K562 (cell line): ENCODE measurements around the gene NUP205. TPM values are rescaled to one million over a fixed set of nuclear protein-coding genes. Genes with fewer than 3 reads are reported as not detected.
A peak's percentile ranks its signal among the peaks of the same experiment; 100 is the strongest.

Source experiments
- ATF7 ChIP-seq: fragments of 450-650 bp; IDR thresholded peaks from 2 replicates; pipeline ENCODE4 v1.7.1; 2014; ENCODE audit warnings: mild to moderate bottlenecking, moderate library complexity
- CBX1 ChIP-seq: sonication (generic); IDR thresholded peaks from 2 replicates; pipeline ENCODE4 v1.6.1; 2016; ENCODE audit warnings: antibody characterized with exemption, low read depth, mild to moderate bottlenecking
- DIDO1 ChIP-seq: fragments of 450-650 bp; IDR thresholded peaks from 2 replicates; pipeline ENCODE4 v1.6.1; 2016; ENCODE audit warnings: low read depth, missing biosample characterization, missing genetic modification characterization
- LEF1 ChIP-seq: fragments of 450-650 bp; IDR thresholded peaks from 2 replicates; pipeline ENCODE4 v1.6.1; 2016; ENCODE audit warnings: mild to moderate bottlenecking
- MBD2 ChIP-seq: sonication (generic); IDR thresholded peaks from 2 replicates; pipeline ENCODE4 v1.6.1; 2016; ENCODE audit warnings: low read depth, borderline replicate concordance
- POLR2AphosphoS2 ChIP-seq: IDR thresholded peaks from 2 replicates; pipeline ENCODE4 v1.6.1; 2012; ENCODE audit warnings: low read length, improper control_type of control experiment
- SREBF2 ChIP-seq: sonication (generic); formaldehyde crosslinking; IDR thresholded peaks from 2 replicates; pipeline ENCODE4 v1.4.0; 2020; ENCODE audit warnings: mild to moderate bottlenecking, missing genetic modification reagents
- XRCC5 ChIP-seq: fragments of 200-400 bp; formaldehyde crosslinking; IDR thresholded peaks from 2 replicates; pipeline ENCODE4 v1.6.1; 2017; ENCODE audit warnings: low read depth, mild to moderate bottlenecking, low read length
- ZNF165 ChIP-seq: fragments of 250-450 bp; sonication (Bioruptor Pico); IDR thresholded peaks from 2 replicates; pipeline ENCODE4 v1.4.0; 2020; ENCODE audit warnings: borderline replicate concordance
- ZNF551 ChIP-seq: fragments of 250-450 bp; sonication (Bioruptor Pico); IDR thresholded peaks from 2 replicates; pipeline ENCODE4 v1.5.0; 2021; ENCODE audit warnings: mild to moderate bottlenecking, moderate library complexity
- ZNF764 ChIP-seq: fragments of 250-450 bp; sonication (Bioruptor Pico); IDR thresholded peaks from 2 replicates; pipeline ENCODE4 v1.4.0; 2020; ENCODE audit warnings: low read depth, mild to moderate bottlenecking, moderate library complexity
- ZZZ3 ChIP-seq: fragments of 450-650 bp; IDR thresholded peaks from 2 replicates; pipeline ENCODE4 v1.6.1; 2016; ENCODE audit warnings: antibody characterized with exemption, mild to moderate bottlenecking, moderate library complexity
- polyA plus RNA-seq, 8 experiments: library from polyadenylated mRNA; depleted of rRNA in 4 of 8; stranded (reverse) in 5 of 8; unstranded in 3 of 8; fragments of >200 nt; fragmentation: Nextera tagmentation in 2 of 8; fragmentation: Illumina TruSeq in 1 of 8; extraction: Ambion mirVana in 2 of 8; extraction: Trizol in 1 of 8; gene quantifications; 2 replicates each; pipeline versions ENCODE4 v1.2.1 to v1.2.3, GENCODE V29; 2011 to 2014; ENCODE audit warnings: inconsistent platforms in 1 of 8, missing spikeins in 1 of 8
- total RNA-seq, 7 experiments: library from RNA; depleted of rRNA in 6 of 7; stranded (reverse); fragments of >200 nt in 6 of 7; fragmentation: Illumina TruSeq in 2 of 7; extraction: Trizol in 2 of 7; gene quantifications; 2 replicates each; pipeline versions ENCODE4 v1.2.1 to v1.2.3, GENCODE V29; 2011 to 2021; ENCODE audit warnings: low replicate concordance in 1 of 7
- TF ChIP-seq, protein P1 (sequence below), 2 experiments: fragments of 450-650 bp in 1 of 2; sonication (generic) in 1 of 2; formaldehyde crosslinking in 1 of 2; IDR thresholded peaks; 2 replicates each; pipeline versions ENCODE4 v1.7.1 to v1.9.0; 2016 to 2022; ENCODE audit warnings: inconsistent platforms in 1 of 2, mild to moderate bottlenecking in 1 of 2, missing genetic modification reagents in 1 of 2
- TF ChIP-seq, protein P2 (sequence below): fragments of 450-650 bp; IDR thresholded peaks from 2 replicates; pipeline ENCODE4 v1.6.1; 2016; ENCODE audit warnings: mild to moderate bottlenecking
- TF ChIP-seq, protein P3 (sequence below): fragments of 450-650 bp; IDR thresholded peaks from 2 replicates; pipeline ENCODE4 v1.6.1; 2016; ENCODE audit warnings: antibody characterized with exemption

NUP205 gene
- total and polyA plus RNA-seq, 9 of the 15 experiments (the other 6 are each of a cell fraction or from before 2014, with no cell fraction given): 101 to 282 (median 193) TPM

- TF ChIP-seq, protein P1, sequence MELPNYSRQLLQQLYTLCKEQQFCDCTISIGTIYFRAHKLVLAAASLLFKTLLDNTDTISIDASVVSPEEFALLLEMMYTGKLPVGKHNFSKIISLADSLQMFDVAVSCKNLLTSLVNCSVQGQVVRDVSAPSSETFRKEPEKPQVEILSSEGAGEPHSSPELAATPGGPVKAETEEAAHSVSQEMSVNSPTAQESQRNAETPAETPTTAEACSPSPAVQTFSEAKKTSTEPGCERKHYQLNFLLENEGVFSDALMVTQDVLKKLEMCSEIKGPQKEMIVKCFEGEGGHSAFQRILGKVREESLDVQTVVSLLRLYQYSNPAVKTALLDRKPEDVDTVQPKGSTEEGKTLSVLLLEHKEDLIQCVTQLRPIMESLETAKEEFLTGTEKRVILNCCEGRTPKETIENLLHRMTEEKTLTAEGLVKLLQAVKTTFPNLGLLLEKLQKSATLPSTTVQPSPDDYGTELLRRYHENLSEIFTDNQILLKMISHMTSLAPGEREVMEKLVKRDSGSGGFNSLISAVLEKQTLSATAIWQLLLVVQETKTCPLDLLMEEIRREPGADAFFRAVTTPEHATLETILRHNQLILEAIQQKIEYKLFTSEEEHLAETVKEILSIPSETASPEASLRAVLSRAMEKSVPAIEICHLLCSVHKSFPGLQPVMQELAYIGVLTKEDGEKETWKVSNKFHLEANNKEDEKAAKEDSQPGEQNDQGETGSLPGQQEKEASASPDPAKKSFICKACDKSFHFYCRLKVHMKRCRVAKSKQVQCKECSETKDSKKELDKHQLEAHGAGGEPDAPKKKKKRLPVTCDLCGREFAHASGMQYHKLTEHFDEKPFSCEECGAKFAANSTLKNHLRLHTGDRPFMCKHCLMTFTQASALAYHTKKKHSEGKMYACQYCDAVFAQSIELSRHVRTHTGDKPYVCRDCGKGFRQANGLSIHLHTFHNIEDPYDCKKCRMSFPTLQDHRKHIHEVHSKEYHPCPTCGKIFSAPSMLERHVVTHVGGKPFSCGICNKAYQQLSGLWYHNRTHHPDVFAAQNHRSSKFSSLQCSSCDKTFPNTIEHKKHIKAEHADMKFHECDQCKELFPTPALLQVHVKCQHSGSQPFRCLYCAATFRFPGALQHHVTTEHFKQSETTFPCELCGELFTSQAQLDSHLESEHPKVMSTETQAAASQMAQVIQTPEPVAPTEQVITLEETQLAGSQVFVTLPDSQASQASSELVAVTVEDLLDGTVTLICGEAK (IDR thresholded peaks at IDR 0.05): no peak
- TF ChIP-seq, protein P1 (CRISPR knock-in tag; IDR thresholded peaks at IDR 0.05): no peak; the same call in 1 of the 2 replicates
- peak; percentile 76 for TF ChIP-seq ATF7
- TF ChIP-seq POLR2AphosphoS2: peak; percentile 76; the same call in 1 of the 2 replicates
- TF ChIP-seq ZNF551 (CRISPR knock-in tag): no peak
- peak; percentile 86 for TF ChIP-seq MBD2
- peak; percentile 66; the same call in 1 of the 2 replicates for TF ChIP-seq CBX1
- TF ChIP-seq ZZZ3: no peak
- peak; percentile 92 for TF ChIP-seq XRCC5
- TF ChIP-seq ZNF165: 0 out of 2 replicates have a peak, but pooled peaks have one; percentile 50
- TF ChIP-seq, protein P2, sequence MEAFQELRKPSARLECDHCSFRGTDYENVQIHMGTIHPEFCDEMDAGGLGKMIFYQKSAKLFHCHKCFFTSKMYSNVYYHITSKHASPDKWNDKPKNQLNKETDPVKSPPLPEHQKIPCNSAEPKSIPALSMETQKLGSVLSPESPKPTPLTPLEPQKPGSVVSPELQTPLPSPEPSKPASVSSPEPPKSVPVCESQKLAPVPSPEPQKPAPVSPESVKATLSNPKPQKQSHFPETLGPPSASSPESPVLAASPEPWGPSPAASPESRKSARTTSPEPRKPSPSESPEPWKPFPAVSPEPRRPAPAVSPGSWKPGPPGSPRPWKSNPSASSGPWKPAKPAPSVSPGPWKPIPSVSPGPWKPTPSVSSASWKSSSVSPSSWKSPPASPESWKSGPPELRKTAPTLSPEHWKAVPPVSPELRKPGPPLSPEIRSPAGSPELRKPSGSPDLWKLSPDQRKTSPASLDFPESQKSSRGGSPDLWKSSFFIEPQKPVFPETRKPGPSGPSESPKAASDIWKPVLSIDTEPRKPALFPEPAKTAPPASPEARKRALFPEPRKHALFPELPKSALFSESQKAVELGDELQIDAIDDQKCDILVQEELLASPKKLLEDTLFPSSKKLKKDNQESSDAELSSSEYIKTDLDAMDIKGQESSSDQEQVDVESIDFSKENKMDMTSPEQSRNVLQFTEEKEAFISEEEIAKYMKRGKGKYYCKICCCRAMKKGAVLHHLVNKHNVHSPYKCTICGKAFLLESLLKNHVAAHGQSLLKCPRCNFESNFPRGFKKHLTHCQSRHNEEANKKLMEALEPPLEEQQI: 0 out of 2 replicates have a peak, but pooled peaks have one; percentile 18
- TF ChIP-seq, protein P3, sequence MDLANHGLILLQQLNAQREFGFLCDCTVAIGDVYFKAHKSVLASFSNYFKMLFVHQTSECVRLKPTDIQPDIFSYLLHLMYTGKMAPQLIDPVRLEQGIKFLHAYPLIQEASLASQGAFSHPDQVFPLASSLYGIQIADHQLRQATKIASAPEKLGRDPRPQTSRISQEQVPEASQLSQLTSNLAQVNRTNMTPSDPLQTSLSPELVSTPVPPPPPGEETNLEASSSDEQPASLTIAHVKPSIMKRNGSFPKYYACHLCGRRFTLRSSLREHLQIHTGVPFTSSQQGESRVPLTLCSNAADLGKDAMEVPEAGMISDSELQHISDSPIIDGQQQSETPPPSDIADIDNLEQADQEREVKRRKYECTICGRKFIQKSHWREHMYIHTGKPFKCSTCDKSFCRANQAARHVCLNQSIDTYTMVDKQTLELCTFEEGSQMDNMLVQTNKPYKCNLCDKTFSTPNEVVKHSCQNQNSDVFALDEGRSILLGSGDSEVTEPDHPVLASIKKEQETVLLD: peak; percentile 96
- TF ChIP-seq DIDO1 (tag): peak; percentile 70
- 0 out of 2 replicates have a peak, but pooled peaks have one; percentile 40 for TF ChIP-seq ZNF764 (CRISPR knock-in tag)
- TF ChIP-seq SREBF2: no peak
- peak; percentile 26; the same call in 1 of the 2 replicates for TF ChIP-seq LEF1
Measured at GRCh38 chr7:135509839-135510591, 47.7 kb upstream of the NUP205 start, which contains the start of gene CNOT4 (continued).
